H9 (cell line): Measurements from ENCODE around the gene TIMM13. TPM values are rescaled to one million over a fixed set of nuclear protein-coding genes. Genes with fewer than 3 reads are reported as not detected.

Experiments used
- DNase-seq: peaks from one replicate; pipeline ENCODE4 v3.0.0-alpha.2; 2017
- H2AFZ ChIP-seq: one replicate; pipeline ENCODE4 v1.6.1; 2013; ENCODE audit warnings: mild to moderate bottlenecking, low read length, control low read depth, moderate library complexity
- H2AK5ac ChIP-seq: 2 replicates; pipeline ENCODE4 v1.6.1; 2013; ENCODE audit warnings: low read length, control low read depth, mixed read lengths; ENCODE audit not compliant: insufficient read length
- H2BK120ac ChIP-seq: one replicate; pipeline ENCODE4 v1.6.1; 2013; ENCODE audit warnings: low read depth, mild to moderate bottlenecking, low read length, control low read depth, inconsistent platforms; ENCODE audit not compliant: poor library complexity, severe bottlenecking
- H2BK12ac ChIP-seq: 2 replicates; pipeline ENCODE4 v1.6.1; 2013; ENCODE audit warnings: low read length, control low read depth, mixed read lengths, low read depth; ENCODE audit not compliant: insufficient read length
- H2BK15ac ChIP-seq: 2 replicates; pipeline ENCODE4 v1.6.1; 2013; ENCODE audit warnings: low read depth, low read length, control low read depth
- H2BK20ac ChIP-seq: one replicate; pipeline ENCODE4 v1.6.1; 2013; ENCODE audit warnings: low read depth, mild to moderate bottlenecking, low read length, control low read depth, inconsistent platforms; ENCODE audit not compliant: poor library complexity, severe bottlenecking
- H2BK5ac ChIP-seq: 2 replicates; pipeline ENCODE4 v1.6.1; 2013; ENCODE audit warnings: low read length, control low read depth, mixed read lengths; ENCODE audit not compliant: insufficient read length
- H3K14ac ChIP-seq: 2 replicates; pipeline ENCODE4 v1.6.1; 2013; ENCODE audit warnings: low read length, control low read depth; ENCODE audit not compliant: insufficient read depth
- H3K18ac ChIP-seq: 2 replicates; pipeline ENCODE4 v1.6.1; 2013; ENCODE audit warnings: low read depth, mild to moderate bottlenecking, mixed read lengths, low read length, control low read depth; ENCODE audit not compliant: insufficient read length
- H3K23ac ChIP-seq: 2 replicates; pipeline ENCODE4 v1.6.1; 2013; ENCODE audit warnings: low read length, control low read depth, mixed read lengths, low read depth; ENCODE audit not compliant: insufficient read length
- H3K23me2 ChIP-seq: 2 replicates; pipeline ENCODE4 v1.6.1; 2013; ENCODE audit warnings: low read depth, mild to moderate bottlenecking, mixed read lengths, low read length, control low read depth; ENCODE audit not compliant: insufficient read length, poor library complexity, severe bottlenecking
- H3K27ac ChIP-seq: 2 replicates; pipeline ENCODE4 v1.5.1; 2013; ENCODE audit warnings: low read length, control low read depth, mixed read lengths, low read depth; ENCODE audit not compliant: insufficient read length
- H3K27me3 ChIP-seq: 2 replicates; pipeline ENCODE4 v1.6.1; 2013; ENCODE audit warnings: low read length, control low read depth, inconsistent platforms; ENCODE audit not compliant: insufficient read depth
- H3K4ac ChIP-seq: 2 replicates; pipeline ENCODE4 v1.6.1; 2013; ENCODE audit warnings: low read depth, mild to moderate bottlenecking, control low read depth, inconsistent platforms, low read length, moderate library complexity
- H3K4me1 ChIP-seq: 2 replicates; pipeline ENCODE4 v1.6.1; 2013; ENCODE audit warnings: low read length, control low read depth, inconsistent platforms; ENCODE audit not compliant: insufficient read depth
- H3K4me2 ChIP-seq: 2 replicates; pipeline ENCODE4 v1.6.1; 2013; ENCODE audit warnings: low read length, control low read depth, mixed read lengths; ENCODE audit not compliant: insufficient read length, insufficient read depth
- H3K56ac ChIP-seq: 2 replicates; pipeline ENCODE4 v1.6.1; 2013; ENCODE audit warnings: low read depth, mild to moderate bottlenecking, mixed read lengths, low read length, control low read depth; ENCODE audit not compliant: insufficient read length
- H3K79me1 ChIP-seq: 2 replicates; pipeline ENCODE4 v1.6.1; 2013; ENCODE audit warnings: low read depth, mild to moderate bottlenecking, moderate library complexity, low read length, control low read depth, inconsistent platforms; ENCODE audit not compliant: insufficient read depth, poor library complexity, severe bottlenecking
- H3K79me2 ChIP-seq: 2 replicates; pipeline ENCODE4 v1.6.1; 2013; ENCODE audit warnings: low read length, control low read depth, inconsistent platforms; ENCODE audit not compliant: insufficient read depth
- H3K9ac ChIP-seq: 2 replicates; pipeline ENCODE4 v1.6.1; 2013; ENCODE audit warnings: low read length, control low read depth, mixed read lengths; ENCODE audit not compliant: insufficient read length; ENCODE audit errors: extremely low read depth
- H3K9me3 ChIP-seq: one replicate; pipeline ENCODE4 v1.6.1; 2013; ENCODE audit warnings: low read depth, low read length, inconsistent platforms; ENCODE audit not compliant: control insufficient read depth
- H3T11ph ChIP-seq: one replicate; pipeline ENCODE4 v1.6.1; 2013; ENCODE audit warnings: mild to moderate bottlenecking, low read length, control low read depth, inconsistent platforms
- H4K20me1 ChIP-seq: one replicate; pipeline ENCODE4 v1.6.1; 2013; ENCODE audit not compliant: control insufficient read depth, insufficient read length, insufficient read depth
- H4K5ac ChIP-seq: 2 replicates; pipeline ENCODE4 v1.6.1; 2013; ENCODE audit warnings: low read depth, mild to moderate bottlenecking, mixed read lengths, low read length, control low read depth; ENCODE audit not compliant: insufficient read length
- H4K8ac ChIP-seq: replicated peaks from 2 replicates; pipeline ENCODE4 v1.6.1; 2013; ENCODE audit warnings: low read length, control low read depth, mixed read lengths, low read depth; ENCODE audit not compliant: insufficient read length
- H4K91ac ChIP-seq: 2 replicates; pipeline ENCODE4 v1.6.1; 2013; ENCODE audit warnings: low read depth, mild to moderate bottlenecking, moderate library complexity, mixed read lengths, low read length, control low read depth; ENCODE audit not compliant: insufficient read length
- H3K27ac Mint-ChIP-seq, 3 experiments: 2 replicates in 2 of 3; 3 replicates in 1 of 3; pipeline ENCODE4 v1.8.0; 2020 to 2021; ENCODE audit warnings: mixed read lengths in 3 of 3, mild to moderate bottlenecking in 1 of 3, moderate library complexity in 1 of 3
- H3K27me3 Mint-ChIP-seq: 2 replicates; pipeline ENCODE4 v1.8.0; 2021; ENCODE audit warnings: low read depth, mild to moderate bottlenecking, moderate library complexity, mixed read lengths
- H3K36me3 Mint-ChIP-seq, 3 experiments: 2 replicates in 2 of 3; 3 replicates in 1 of 3; pipeline ENCODE4 v1.8.0; 2020 to 2021; ENCODE audit warnings: low read depth in 3 of 3, mixed read lengths in 3 of 3; ENCODE audit not compliant: insufficient read depth in 1 of 3
- H3K4me1 Mint-ChIP-seq, 2 experiments: 2 replicates each; pipeline ENCODE4 v1.8.0; 2020; ENCODE audit warnings: mixed read lengths in 2 of 2
- H3K4me3 Mint-ChIP-seq, 2 experiments: 2 replicates in 1 of 2; 3 replicates in 1 of 2; pipeline ENCODE4 v1.8.0; 2020 to 2021; ENCODE audit warnings: mild to moderate bottlenecking in 2 of 2, mixed read lengths in 2 of 2, moderate library complexity in 1 of 2
- H3K9me3 Mint-ChIP-seq, 2 experiments: 2 replicates in 1 of 2; 3 replicates in 1 of 2; pipeline ENCODE4 v1.8.0; 2020; ENCODE audit warnings: mild to moderate bottlenecking in 2 of 2, mixed read lengths in 2 of 2, moderate library complexity in 1 of 2
- WGBS: extraction: QIAGEN DNeasy Blood & Tissue Kit; methylation state at CpG from one replicate; pipeline ENCODE4 v1.1.7; 2013; ENCODE audit warnings: missing lambda C conversion rate, low lambda C conversion rate, mixed read lengths; ENCODE audit not compliant: insufficient read length; ENCODE audit errors: extremely low coverage; 5-methylcytosine and 5-hydroxymethylcytosine counted together
- total RNA-seq: library from RNA; stranded (reverse); gene quantifications from 2 replicates; pipeline ENCODE4 v1.2.1, GENCODE V29; 2021
- TF ChIP-seq, protein P1 (sequence below): fragments of 200-600 bp; sonication (generic); conservative IDR thresholded peaks from 3 replicates; pipeline ENCODE4 v1.8.0; 2021; ENCODE audit warnings: antibody characterized with exemption, mild to moderate bottlenecking

The TIMM13 gene
- total RNA-seq, 1 experiment from 2014 or later: 214 TPM

GRCh38 chr19:2415281-2415972, 12.0 kb downstream of the TIMM13 start:
- no peak overlapping the region for H3K18ac ChIP-seq
- no peaks in the 10 kb centered on the region for H3K4me1 ChIP-seq
- no peak overlapping the region for H2AK5ac ChIP-seq
- no peak overlapping the region for H3T11ph ChIP-seq
- no peak overlapping the region for H3K56ac ChIP-seq
- no peaks in the 10 kb centered on the region for H3K79me1 ChIP-seq
- no peaks in the 10 kb centered on the region for H3K79me2 ChIP-seq
- no peak overlapping the region for H2BK15ac ChIP-seq
- no peaks in the 10 kb centered on the region for H3K23me2 ChIP-seq
- H3K4me3 Mint-ChIP-seq: no peak overlapping the region
- no peak overlapping the region for H4K8ac ChIP-seq
- H3K4ac ChIP-seq: no peak overlapping the region
- H3K14ac ChIP-seq: no peak overlapping the region
- H3K27ac Mint-ChIP-seq: no peak overlapping the region; a peak in 1 of 7 replicates
- WGBS: no CpG with 5 or more reads among the region's 29 CpGs
- no peak overlapping the region for H2BK120ac ChIP-seq
- no peak overlapping the region for H2BK20ac ChIP-seq
- TF ChIP-seq, protein P1, sequence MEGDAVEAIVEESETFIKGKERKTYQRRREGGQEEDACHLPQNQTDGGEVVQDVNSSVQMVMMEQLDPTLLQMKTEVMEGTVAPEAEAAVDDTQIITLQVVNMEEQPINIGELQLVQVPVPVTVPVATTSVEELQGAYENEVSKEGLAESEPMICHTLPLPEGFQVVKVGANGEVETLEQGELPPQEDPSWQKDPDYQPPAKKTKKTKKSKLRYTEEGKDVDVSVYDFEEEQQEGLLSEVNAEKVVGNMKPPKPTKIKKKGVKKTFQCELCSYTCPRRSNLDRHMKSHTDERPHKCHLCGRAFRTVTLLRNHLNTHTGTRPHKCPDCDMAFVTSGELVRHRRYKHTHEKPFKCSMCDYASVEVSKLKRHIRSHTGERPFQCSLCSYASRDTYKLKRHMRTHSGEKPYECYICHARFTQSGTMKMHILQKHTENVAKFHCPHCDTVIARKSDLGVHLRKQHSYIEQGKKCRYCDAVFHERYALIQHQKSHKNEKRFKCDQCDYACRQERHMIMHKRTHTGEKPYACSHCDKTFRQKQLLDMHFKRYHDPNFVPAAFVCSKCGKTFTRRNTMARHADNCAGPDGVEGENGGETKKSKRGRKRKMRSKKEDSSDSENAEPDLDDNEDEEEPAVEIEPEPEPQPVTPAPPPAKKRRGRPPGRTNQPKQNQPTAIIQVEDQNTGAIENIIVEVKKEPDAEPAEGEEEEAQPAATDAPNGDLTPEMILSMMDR: no peak
- H2BK12ac ChIP-seq: no peak overlapping the region
- H3K23ac ChIP-seq: no peak overlapping the region
- H4K91ac ChIP-seq: no peak overlapping the region
- H3K27me3 ChIP-seq: no peaks in the 10 kb centered on the region
- H3K9me3 Mint-ChIP-seq: peaks cover 0 to 2% of the 10 kb centered on the region in 2 experiments; a peak in 1 of 5 replicates
- no peak overlapping the region for H3K27ac ChIP-seq
- H3K36me3 Mint-ChIP-seq: peaks cover 5 to 16% (median 6%) of the 10 kb centered on the region in 3 experiments
- H3K27me3 Mint-ChIP-seq: peaks cover 28% of the 10 kb centered on the region
- DNase-seq: no peak
- H2BK5ac ChIP-seq: no peak overlapping the region
- no peak overlapping the region for H3K9ac ChIP-seq
- H3K9me3 ChIP-seq: no peaks in the 10 kb centered on the region
- H3K4me2 ChIP-seq: no peak overlapping the region
- no peak overlapping the region for H4K5ac ChIP-seq
- H4K20me1 ChIP-seq: no peaks in the 10 kb centered on the region
- 0 out of 4 replicates have a peak, but pooled peaks cover 0 to 4% of the 10 kb centered on the region in 2 experiments for H3K4me1 Mint-ChIP-seq
- no peak overlapping the region for H2AFZ ChIP-seq
